HFFc6 (cell line): ENCODE measurements around the gene CYP2R1. TPM values are rescaled to one million over a fixed set of nuclear protein-coding genes. Genes with fewer than 3 reads are reported as not detected.

Experiments
- DNase-seq: peaks from one replicate; pipeline ENCODE4 v3.0.0-alpha.2; 2018
- H3K27ac Mint-ChIP-seq: 2 replicates; pipeline ENCODE4 v1.8.0; 2020; ENCODE audit warnings: mild to moderate bottlenecking, mixed read lengths
- H3K27me3 Mint-ChIP-seq: 2 replicates; pipeline ENCODE4 v1.8.0; 2021; ENCODE audit warnings: mild to moderate bottlenecking, moderate library complexity, mixed read lengths; ENCODE audit not compliant: insufficient read depth
- H3K36me3 Mint-ChIP-seq: 2 replicates; pipeline ENCODE4 v1.8.0; 2021; ENCODE audit warnings: low read depth, mixed read lengths
- H3K4me1 Mint-ChIP-seq: 2 replicates; pipeline ENCODE4 v1.8.0; 2020; ENCODE audit warnings: low read depth, mixed read lengths
- H3K4me3 Mint-ChIP-seq: 2 replicates; pipeline ENCODE4 v1.8.0; 2020; ENCODE audit warnings: mild to moderate bottlenecking, moderate library complexity, mixed read lengths
- H3K9me3 Mint-ChIP-seq: 2 replicates; pipeline ENCODE4 v1.8.0; 2020; ENCODE audit warnings: mild to moderate bottlenecking, mixed read lengths
- CTCF ChIP-seq: fragments of 200-600 bp; sonication (generic); IDR thresholded peaks from 2 replicates; pipeline ENCODE4 v1.5.0; 2021; ENCODE audit warnings: antibody characterized with exemption, mild to moderate bottlenecking
- total RNA-seq, 6 experiments: library from RNA; stranded (reverse); fragmentation: NEBNext Ultra II Directional; extraction: Animal tissue kit (Norgen Biotek cat#: 25700); gene quantifications; 2 replicates in 1 of 6; 3 replicates in 5 of 6; pipeline ENCODE4 v1.2.3, GENCODE V29; 2021

The CYP2R1 gene
- total RNA-seq, 6 experiments from 2014 or later, result 0.67 to 4.0 (median 1.2) TPM

- Mint-ChIP-seq H3K4me3 (no peak overlapping the region), H3K9me3 (0 out of 2 replicates have a peak, but pooled peaks cover 4% of the 10 kb centered on the region), H3K27ac (no peak overlapping the region), H3K27me3 (no peaks in the 10 kb centered on the region), H3K4me1 (no peaks in the 10 kb centered on the region), H3K36me3 (no peaks in the 10 kb centered on the region)
- no peak for TF ChIP-seq CTCF
- no peak for DNase-seq
Observed at GRCh38 chr11:14852571-14853177, 39.4 kb downstream of the CYP2R1 start.

GRCh38 chr11:14842002-14842401 lies 50.0 kb downstream of the CYP2R1 start:
- Mint-ChIP-seq H3K27me3 (peaks cover 2% of the 10 kb centered on the region; the same call in 1 of the 2 replicates), H3K27ac (no peak overlapping the region)

GRCh38 chr11:14835496-14836492 lies 56.2 kb downstream of the CYP2R1 start:
- Mint-ChIP-seq H3K27me3 (no peaks in the 10 kb centered on the region), H3K27ac (no peak overlapping the region), H3K4me1 (no peaks in the 10 kb centered on the region), H3K36me3 (no peaks in the 10 kb centered on the region; the same call in 1 of the 2 replicates), H3K9me3 (peaks cover 21% of the 10 kb centered on the region), H3K4me3 (no peak overlapping the region)
- no peak for DNase-seq
- TF ChIP-seq CTCF, result no peak

More at GRCh38 chr11:14842002-14842401, 50.0 kb downstream of the CYP2R1 start:
- DNase-seq, result no peak
- Mint-ChIP-seq H3K36me3 (no peaks in the 10 kb centered on the region; the same call in 1 of the 2 replicates), H3K4me1 (no peaks in the 10 kb centered on the region), H3K9me3 (peaks cover 30% of the 10 kb centered on the region), H3K4me3 (no peak overlapping the region)
- TF ChIP-seq CTCF, result no peak

Other genes with a start within 250 kb of the CYP2R1 start
- under 1 TPM in 2 of 6 experiments, not detected in 4; 0.05 to 0.06 TPM for gene PDE3B, start 248.4 kb downstream of the CYP2R1 start, total RNA-seq
- gene CALCA, start 80.1 kb upstream of the CYP2R1 start, total RNA-seq, result not detected
- gene CALCB, start 181.4 kb upstream of the CYP2R1 start, total RNA-seq, result not detected
- under 1 TPM; 0.08 to 0.43 (median 0.16) TPM for gene INSC, start 222.7 kb upstream of the CYP2R1 start, total RNA-seq